ENCODE measurements around the gene BRD1.

DNA sequence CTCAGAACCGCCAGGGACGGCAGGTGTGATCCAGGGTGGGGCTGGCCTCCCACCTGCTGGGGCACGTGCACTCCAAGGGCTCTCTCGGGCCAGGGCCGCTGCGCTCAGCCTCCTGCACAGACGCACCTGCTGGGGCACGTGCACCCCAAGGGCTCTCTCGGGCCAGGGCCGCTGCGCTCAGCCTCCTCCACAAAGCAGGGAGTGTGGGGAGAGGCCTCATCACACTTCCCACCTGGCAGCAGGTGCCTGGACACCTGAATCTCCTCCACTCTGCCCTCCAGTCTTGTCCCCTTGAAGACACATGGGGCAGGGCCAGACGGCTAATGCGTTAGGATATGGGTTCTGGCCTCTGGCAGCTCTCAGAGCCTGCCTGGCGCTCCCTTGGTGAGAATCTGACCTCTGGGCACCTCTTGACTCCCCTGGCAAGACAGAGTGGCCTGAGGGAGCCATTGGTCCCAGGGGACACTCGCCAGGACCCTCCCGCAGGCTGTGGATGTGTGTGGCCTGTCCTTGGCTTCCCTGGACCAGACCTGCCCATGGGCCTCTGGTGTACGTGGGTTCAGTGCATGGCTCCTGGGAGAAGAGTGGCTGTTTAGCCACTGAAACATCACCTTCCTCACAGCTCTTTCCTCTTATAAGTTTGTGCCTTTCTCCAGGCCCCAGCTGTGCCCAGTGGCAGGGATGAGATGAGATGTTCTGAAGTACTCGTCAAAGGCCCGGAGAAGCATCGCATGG is 73.5 kb downstream of the BRD1 start:
- TF ChIP-seq, protein P1, sequence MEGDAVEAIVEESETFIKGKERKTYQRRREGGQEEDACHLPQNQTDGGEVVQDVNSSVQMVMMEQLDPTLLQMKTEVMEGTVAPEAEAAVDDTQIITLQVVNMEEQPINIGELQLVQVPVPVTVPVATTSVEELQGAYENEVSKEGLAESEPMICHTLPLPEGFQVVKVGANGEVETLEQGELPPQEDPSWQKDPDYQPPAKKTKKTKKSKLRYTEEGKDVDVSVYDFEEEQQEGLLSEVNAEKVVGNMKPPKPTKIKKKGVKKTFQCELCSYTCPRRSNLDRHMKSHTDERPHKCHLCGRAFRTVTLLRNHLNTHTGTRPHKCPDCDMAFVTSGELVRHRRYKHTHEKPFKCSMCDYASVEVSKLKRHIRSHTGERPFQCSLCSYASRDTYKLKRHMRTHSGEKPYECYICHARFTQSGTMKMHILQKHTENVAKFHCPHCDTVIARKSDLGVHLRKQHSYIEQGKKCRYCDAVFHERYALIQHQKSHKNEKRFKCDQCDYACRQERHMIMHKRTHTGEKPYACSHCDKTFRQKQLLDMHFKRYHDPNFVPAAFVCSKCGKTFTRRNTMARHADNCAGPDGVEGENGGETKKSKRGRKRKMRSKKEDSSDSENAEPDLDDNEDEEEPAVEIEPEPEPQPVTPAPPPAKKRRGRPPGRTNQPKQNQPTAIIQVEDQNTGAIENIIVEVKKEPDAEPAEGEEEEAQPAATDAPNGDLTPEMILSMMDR (IDR thresholded peaks at IDR 0.05) = no peak
- TF ChIP-seq POLR2A (IDR thresholded peaks at IDR 0.05) = no peak
- TF ChIP-seq POLR2AphosphoS5 (IDR thresholded peaks at IDR 0.05; ENCODE audit: insufficient read depth in 1 of 2, low read depth in 1 of 2) = no peak
